Activated naive CD4-positive, alpha-beta T cell treated with anti-CD3 and anti-CD28 coated beads, Interleukin-2, amount 10 ng/mL, durations not matched to agents 7 days and 5 days (primary cell): Measurements from ENCODE around the gene WBP4.
"Not testable (repeated sequence)": the region's sequence is repeated elsewhere in the genome, so short reads cannot be mapped to it uniquely, and the experiment has no call there.

Experiments
- CTCF ChIA-PET: fragments of 350-600 bp; sonication (Branson Sonifier 250); formaldehyde crosslinking; loops from one replicate; lab custom pipeline; 2021; ENCODE audit warnings: antibody characterized with exemption; lab: Charles Lee
- DNase-seq: peaks from one replicate; pipeline ENCODE4 v3.0.0-alpha.2; 2020
- H3K27ac Mint-ChIP-seq: one replicate; pipeline ENCODE4 v1.8.0; 2021; ENCODE audit warnings: mild to moderate bottlenecking, moderate library complexity, mixed read lengths
- H3K27me3 Mint-ChIP-seq: one replicate; pipeline ENCODE4 v1.8.0; 2021; ENCODE audit warnings: mild to moderate bottlenecking, mixed read lengths
- H3K36me3 Mint-ChIP-seq: one replicate; pipeline ENCODE4 v1.8.0; 2021; ENCODE audit warnings: mixed read lengths
- H3K4me1 Mint-ChIP-seq: one replicate; pipeline ENCODE4 v1.8.0; 2021; ENCODE audit warnings: mixed read lengths
- H3K4me3 Mint-ChIP-seq: one replicate; pipeline ENCODE4 v1.8.0; 2021; ENCODE audit warnings: mild to moderate bottlenecking, moderate library complexity, mixed read lengths
- H3K9me3 Mint-ChIP-seq: one replicate; pipeline ENCODE4 v1.8.0; 2021; ENCODE audit warnings: mixed read lengths

The WBP4 gene

DNA sequence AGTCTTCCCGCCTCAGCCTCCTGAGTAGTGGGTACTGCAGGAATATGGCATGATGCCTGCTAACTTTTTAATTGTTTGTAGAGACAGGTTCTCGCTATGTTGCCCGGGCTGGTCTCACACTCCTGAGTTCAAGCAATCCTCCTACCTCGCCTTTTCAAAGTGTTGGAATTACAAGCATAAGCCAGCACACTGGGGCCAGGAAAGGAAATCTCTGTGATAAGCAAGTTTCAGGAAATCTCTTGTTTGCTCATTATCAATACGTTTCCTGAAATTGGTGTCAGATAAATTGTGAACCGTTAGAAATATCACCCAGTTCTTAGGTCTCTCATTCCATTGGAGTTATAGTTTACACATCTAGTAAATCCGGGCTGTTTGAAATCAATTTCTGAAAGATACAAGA is 14.2 kb downstream of the WBP4 start:
- peaks cover 53% of the 10 kb centered on the region for H3K36me3 Mint-ChIP-seq
- H3K27ac Mint-ChIP-seq: no peak overlapping the region
- H3K4me3 Mint-ChIP-seq: no peak overlapping the region
- no peaks in the 10 kb centered on the region for H3K4me1 Mint-ChIP-seq
- no peak for DNase-seq
- H3K27me3 Mint-ChIP-seq: no peaks in the 10 kb centered on the region
- H3K9me3 Mint-ChIP-seq: no peaks in the 10 kb centered on the region
- CTCF ChIA-PET: no interaction called here

DNA sequence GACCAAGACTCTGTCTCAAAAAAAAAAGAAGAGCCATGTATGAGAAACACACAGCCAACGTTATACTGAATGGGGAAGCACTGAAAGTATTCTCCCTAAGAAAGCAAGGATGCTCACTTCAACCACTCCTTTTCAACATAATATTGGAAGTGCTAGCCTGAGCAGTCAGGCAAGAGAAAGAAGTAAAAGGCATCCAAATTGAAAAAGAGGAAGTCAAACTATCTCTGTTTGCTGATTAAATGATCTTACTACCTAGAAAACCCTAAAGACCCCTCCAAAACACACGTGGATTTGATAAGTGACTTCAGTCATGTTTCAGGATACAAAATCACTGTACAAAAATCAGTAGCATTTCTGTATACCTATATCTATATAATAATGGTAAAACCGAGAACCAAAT is 16.2 kb downstream of the WBP4 start:
- DNase-seq: no peak
- H3K9me3 Mint-ChIP-seq: no peaks in the 10 kb centered on the region
- H3K4me1 Mint-ChIP-seq: no peaks in the 10 kb centered on the region
- H3K4me3 Mint-ChIP-seq: no peak overlapping the region
- H3K27me3 Mint-ChIP-seq: no peaks in the 10 kb centered on the region
- CTCF ChIA-PET: no interaction called here
- H3K36me3 Mint-ChIP-seq: peaks cover 51% of the 10 kb centered on the region
- H3K27ac Mint-ChIP-seq: no peak overlapping the region

DNA sequence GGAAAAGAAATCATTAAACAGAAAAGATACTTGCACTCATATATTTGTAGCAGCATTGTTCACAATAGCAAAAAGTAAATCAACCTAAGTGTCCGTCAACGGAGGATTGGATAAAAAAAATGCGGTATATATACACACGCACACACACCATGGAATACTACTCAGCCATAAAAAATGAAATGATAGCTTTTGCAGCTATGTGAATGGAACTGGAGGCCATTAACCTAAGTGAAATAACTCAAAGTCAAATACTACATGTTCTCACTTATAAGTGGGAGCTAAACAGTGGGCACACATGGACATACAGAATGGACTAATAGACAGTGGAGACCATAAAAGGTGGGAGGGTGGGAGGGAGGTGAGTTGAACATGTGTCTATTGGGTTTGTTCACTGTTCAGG is 18.4 kb downstream of the WBP4 start:
- peaks cover 57% of the 10 kb centered on the region for H3K36me3 Mint-ChIP-seq
- no peaks in the 10 kb centered on the region for H3K4me1 Mint-ChIP-seq
- no peak for DNase-seq
- CTCF ChIA-PET: no interaction called here
- H3K9me3 Mint-ChIP-seq: no peaks in the 10 kb centered on the region
- no peak overlapping the region for H3K27ac Mint-ChIP-seq
- H3K27me3 Mint-ChIP-seq: no peaks in the 10 kb centered on the region
- no peak overlapping the region for H3K4me3 Mint-ChIP-seq

DNA sequence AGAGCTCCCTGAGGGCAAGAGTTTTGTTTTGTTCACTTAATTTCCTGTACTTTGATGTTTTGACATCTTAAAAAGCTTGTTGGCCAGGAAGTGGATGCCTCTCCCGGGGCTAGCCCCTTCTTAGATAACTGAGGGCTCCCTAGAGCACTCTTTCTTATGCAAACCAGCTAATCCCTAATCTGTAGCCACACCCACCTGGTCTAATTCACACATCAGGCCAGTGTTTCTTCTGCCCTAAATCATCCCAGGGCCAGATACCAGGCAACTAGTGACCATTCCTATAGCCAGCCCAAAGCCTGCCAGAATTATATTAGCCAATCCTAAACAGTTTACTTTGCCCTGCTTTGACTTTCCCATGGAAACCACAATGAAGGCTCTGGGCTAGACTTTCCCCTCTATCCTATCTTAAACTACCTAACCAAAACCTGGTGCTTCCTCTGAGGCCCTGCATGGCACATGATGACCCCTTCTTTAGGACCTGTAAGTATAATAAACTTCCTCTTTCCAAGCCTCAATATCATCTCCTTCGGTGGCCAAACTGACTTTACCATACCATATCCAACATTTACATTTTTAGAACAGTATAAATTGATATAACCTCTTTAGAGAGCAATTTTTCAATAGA is 24.8 kb downstream of the WBP4 start:
- H3K27ac Mint-ChIP-seq: no peak overlapping the region
- H3K4me3 Mint-ChIP-seq: no peak overlapping the region
- DNase-seq: no peak
- H3K4me1 Mint-ChIP-seq: peaks cover 3% of the 10 kb centered on the region
- H3K9me3 Mint-ChIP-seq: peaks cover 7% of the 10 kb centered on the region
- no peaks in the 10 kb centered on the region for H3K27me3 Mint-ChIP-seq
- peaks cover 34% of the 10 kb centered on the region for H3K36me3 Mint-ChIP-seq
- CTCF ChIA-PET: no interaction called here

DNA sequence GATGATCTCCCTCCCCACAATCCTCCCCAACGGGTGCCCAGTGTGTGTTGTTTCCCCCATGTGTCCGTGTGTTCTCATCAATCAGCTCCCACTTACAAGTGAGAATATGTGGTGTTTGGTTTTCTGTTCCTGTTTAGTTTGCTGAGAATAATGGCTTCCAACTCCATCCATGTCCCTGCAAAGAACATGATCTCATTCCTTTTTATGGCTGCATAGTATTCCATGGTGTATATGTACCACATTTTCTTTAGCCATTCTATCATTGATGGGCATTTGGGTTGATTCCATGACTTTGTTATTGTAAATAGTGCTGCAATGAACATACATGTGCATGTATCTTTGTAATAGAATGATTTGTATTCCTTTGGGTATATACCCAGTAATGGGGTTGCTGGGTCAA is 34.4 kb downstream of the WBP4 start:
- H3K4me1 Mint-ChIP-seq, DNase-seq, H3K27ac Mint-ChIP-seq, H3K27me3 Mint-ChIP-seq, H3K36me3 Mint-ChIP-seq, CTCF ChIA-PET, H3K9me3 Mint-ChIP-seq, H3K4me3 Mint-ChIP-seq: not testable (repeated sequence)

DNA sequence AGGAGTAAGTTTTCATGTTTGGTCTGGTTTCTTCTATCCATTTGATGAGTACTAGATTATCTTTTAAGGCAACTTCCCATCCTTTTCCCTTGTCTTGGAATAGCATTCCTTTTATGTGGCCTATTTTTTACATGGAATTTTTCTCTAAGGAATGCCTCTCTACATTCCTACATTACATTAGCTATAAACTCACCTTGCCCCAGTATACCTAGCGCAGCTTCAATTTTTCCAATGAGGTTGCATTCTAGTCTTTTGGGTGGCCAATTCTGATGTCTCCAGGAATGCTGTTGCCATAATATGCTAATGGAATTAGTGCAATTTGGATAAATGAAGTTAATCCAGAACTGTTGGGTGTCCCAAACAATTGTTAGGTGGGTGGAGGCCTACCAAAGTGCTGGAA is 37.5 kb downstream of the WBP4 start:
- Mint-ChIP-seq H3K27ac (no peak overlapping the region), H3K27me3 (no peaks in the 10 kb centered on the region), H3K4me3 (no peak overlapping the region), H3K36me3 (no peaks in the 10 kb centered on the region), H3K9me3 (peaks cover 3% of the 10 kb centered on the region), H3K4me1 (no peaks in the 10 kb centered on the region)
- DNase-seq: no peak
- CTCF ChIA-PET: no interaction called here

DNA sequence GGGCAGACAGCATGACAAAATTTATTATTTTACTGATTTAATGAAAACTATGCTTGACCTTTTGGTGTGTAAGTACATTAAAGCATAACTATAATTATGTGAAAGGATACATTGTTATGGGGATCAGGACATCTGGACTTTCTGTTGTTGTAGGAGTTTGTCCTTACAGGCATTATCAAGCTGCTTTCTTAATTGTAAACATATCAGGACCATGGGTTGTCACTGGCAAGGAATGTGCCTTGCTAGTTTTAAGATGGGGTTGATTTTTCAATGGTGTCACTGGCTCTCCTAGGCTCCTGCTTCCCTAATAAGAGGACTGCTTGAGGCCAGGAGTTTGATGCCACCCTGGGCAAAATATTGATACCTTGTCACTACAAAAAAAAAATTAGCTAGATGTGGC is 38.7 kb downstream of the WBP4 start:
- no peak for DNase-seq
- H3K36me3 Mint-ChIP-seq: no peaks in the 10 kb centered on the region
- no peaks in the 10 kb centered on the region for H3K27me3 Mint-ChIP-seq
- H3K4me3 Mint-ChIP-seq: no peak overlapping the region
- H3K27ac Mint-ChIP-seq: no peak overlapping the region
- peaks cover 3% of the 10 kb centered on the region for H3K9me3 Mint-ChIP-seq
- CTCF ChIA-PET: interaction anchor here (0.6 kb wide), 1 partner anchor 767 kb away, joined by 3 read pairs; no protein-coding TSS in a partner anchor
- no peaks in the 10 kb centered on the region for H3K4me1 Mint-ChIP-seq

DNA sequence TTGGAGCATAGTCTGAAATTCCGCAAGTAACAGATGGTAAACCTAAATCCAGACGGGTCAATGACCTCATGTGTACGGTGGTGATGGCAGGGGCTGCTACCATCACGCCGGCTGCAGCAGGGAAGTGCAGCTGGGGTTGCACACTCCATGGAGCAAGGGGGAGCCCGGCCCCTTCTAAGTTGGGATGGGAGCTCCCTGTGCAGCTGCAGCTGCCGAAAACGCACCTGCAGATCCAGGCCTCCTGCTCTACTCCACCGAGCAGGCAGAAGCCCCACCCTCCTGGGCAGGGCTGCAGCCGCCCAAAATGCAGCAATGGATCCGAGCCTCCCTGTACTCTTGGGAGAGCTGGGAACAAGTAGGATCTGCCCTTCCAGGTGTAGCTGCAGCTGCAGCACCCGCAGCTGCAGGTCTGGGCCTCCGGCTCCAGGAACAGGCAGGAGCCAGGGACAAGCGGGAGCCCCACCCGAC is 45.8 kb downstream of the WBP4 start:
- CTCF ChIA-PET: no interaction called here
- Mint-ChIP-seq H3K36me3 (no peaks in the 10 kb centered on the region), H3K27ac (no peak overlapping the region), H3K27me3 (no peaks in the 10 kb centered on the region), H3K4me3 (no peak overlapping the region), H3K9me3 (no peaks in the 10 kb centered on the region), H3K4me1 (no peaks in the 10 kb centered on the region)
- no peak for DNase-seq

DNA sequence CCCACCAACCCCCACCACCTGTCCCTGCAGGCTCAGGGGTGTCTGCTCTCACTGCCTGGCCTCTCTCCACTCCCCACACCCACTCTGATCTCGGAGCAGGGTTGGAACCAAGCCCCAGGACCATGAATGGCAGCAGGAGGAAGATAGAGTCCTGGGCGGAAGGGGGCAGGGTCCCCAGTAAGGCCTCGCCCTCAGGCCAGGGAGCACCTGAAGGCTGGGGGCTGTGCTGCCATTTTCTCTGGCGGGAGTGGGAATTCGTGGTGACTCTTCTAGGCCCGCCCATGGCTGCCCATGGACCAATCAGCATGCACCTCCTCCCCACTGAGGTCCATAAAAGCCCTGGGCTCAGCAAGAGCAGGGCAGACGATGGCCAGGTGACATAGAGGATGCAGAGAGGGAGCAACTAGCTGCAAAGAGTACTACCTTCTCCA is 46.3 kb downstream of the WBP4 start:
- Mint-ChIP-seq H3K27me3 (no peaks in the 10 kb centered on the region), H3K27ac (no peak overlapping the region), H3K36me3 (no peaks in the 10 kb centered on the region), H3K4me3 (no peak overlapping the region), H3K9me3 (no peaks in the 10 kb centered on the region), H3K4me1 (no peaks in the 10 kb centered on the region)
- DNase-seq: no peak
- CTCF ChIA-PET: no interaction called here

DNA sequence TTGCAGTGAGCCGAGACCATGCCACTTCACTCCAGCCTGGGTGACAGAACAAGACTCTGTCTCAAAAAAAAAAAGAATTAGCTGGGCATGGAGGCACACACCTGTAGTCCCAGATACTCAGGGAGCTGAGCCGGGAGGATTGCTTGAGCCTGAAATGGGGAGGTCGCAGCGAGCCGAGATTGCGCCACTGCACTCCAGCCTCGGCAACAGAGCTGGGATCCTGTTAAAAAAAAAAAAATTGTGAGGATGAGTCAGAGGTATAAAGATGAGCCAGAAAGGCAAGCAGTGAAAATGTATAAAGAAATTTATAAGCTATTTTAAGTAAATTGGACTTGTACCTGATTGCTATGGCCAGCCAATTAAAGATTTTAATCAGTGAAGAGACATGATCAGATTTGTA is 50.1 kb downstream of the WBP4 start:
- Mint-ChIP-seq H3K4me1 (no peaks in the 10 kb centered on the region), H3K9me3 (no peaks in the 10 kb centered on the region), H3K4me3 (no peak overlapping the region), H3K36me3 (no peaks in the 10 kb centered on the region), H3K27ac (no peak overlapping the region), H3K27me3 (no peaks in the 10 kb centered on the region)
- CTCF ChIA-PET: interaction anchor here (0.6 kb wide), 1 partner anchor 13 kb away, joined by 3 read pairs; no protein-coding TSS in a partner anchor
- no peak for DNase-seq

DNA sequence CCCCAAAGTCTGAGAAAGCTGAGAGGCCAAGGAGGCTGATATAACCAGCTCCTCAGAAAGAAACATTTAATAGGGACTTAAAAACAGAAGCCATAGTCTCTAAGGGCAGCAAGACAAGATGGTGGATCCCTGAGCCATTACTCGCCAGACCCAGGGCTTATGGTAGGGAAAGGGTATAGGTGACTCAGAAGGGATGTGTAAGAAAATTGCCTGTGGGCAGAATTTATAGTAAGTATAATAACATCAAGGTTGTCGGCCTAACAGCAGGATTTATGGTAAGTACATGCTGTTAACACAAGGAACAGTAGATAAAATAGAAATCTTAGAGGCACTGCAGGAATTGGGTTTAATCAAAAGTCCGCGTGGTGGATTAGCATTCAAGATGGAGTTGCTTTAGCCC is 56.6 kb downstream of the WBP4 start:
- Mint-ChIP-seq H3K36me3 (no peaks in the 10 kb centered on the region), H3K9me3 (no peaks in the 10 kb centered on the region), H3K4me1 (no peaks in the 10 kb centered on the region), H3K4me3 (no peak overlapping the region), H3K27me3 (no peaks in the 10 kb centered on the region), H3K27ac (no peak overlapping the region)
- DNase-seq: no peak
- CTCF ChIA-PET: no interaction called here

DNA sequence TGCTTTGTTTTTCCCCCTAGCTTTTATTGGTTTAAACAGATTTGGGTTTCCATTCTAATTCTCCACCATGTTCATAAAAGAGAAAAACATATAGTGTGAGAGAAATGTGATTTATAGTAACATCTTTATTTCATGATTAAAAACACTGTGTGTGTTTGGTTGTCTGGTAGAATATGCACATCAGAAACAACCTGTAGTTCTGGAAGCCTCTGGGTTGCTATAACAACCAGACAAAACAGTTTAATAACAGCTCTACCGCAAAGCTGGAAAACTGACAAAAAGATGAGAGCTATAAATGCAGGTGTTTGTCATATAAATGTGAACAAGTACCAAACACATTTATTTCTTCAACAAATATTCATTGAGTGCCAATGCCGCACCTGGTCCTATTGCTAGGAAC is 61.5 kb downstream of the WBP4 start:
- H3K27ac Mint-ChIP-seq: no peak overlapping the region

DNA sequence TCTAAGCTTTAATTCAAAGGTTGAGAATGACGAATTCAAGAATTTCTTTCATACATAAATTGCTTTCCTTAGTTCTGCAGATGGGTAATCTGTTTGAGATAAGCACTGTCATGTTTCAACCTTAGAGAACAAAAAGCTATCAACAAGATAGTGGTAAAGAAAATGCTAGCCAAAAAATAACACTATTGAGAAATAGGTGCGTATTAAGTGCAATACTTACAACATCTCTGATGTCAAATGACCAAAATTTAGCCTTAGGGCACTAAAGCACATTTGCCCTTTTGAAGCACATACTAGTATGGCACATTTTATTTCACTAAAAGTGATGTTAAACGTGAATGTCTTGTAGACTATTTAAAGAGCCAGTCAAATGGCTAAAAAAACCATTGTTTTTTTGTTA is 66.4 kb downstream of the WBP4 start:
- Mint-ChIP-seq H3K27me3 (no peaks in the 10 kb centered on the region), H3K9me3 (peaks cover 5% of the 10 kb centered on the region), H3K4me1 (peaks cover 34% of the 10 kb centered on the region), H3K36me3 (peaks cover 17% of the 10 kb centered on the region), H3K27ac (no peak overlapping the region), H3K4me3 (no peak overlapping the region)
- CTCF ChIA-PET: no interaction called here
- no peak for DNase-seq

More for the DNA sequence above, 61.5 kb downstream of the WBP4 start:
- DNase-seq: no peak
- Mint-ChIP-seq H3K4me1 (peaks cover under 1% of the 10 kb centered on the region), H3K36me3 (peaks cover 8% of the 10 kb centered on the region), H3K27me3 (no peaks in the 10 kb centered on the region), H3K9me3 (peaks cover 5% of the 10 kb centered on the region), H3K4me3 (no peak overlapping the region)
- CTCF ChIA-PET: no interaction called here

DNA sequence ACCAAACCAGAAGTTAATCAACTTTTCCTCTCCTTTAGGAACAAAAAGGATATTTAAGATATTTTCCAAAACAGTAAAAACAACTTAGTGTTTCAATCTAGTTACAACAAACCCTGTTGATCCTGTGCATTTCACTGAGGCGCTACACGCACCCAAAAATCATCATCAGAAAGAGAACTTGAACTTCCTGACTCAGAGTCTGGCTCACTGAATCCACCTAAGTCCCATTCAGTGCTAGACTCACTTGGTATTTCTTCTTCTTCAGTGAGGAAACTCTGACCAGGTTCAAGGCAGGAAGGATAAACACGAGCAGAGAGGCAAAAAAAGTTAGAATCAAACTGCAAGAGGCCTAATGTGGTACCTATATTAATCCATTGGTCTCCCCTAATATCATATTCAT is 69.0 kb downstream of the WBP4 start:
- H3K9me3 Mint-ChIP-seq: peaks cover 5% of the 10 kb centered on the region
- H3K36me3 Mint-ChIP-seq: peaks cover 17% of the 10 kb centered on the region
- peak overlapping the region; percentile 40 for H3K27ac Mint-ChIP-seq
- CTCF ChIA-PET: no interaction called here
- no peaks in the 10 kb centered on the region for H3K27me3 Mint-ChIP-seq
- no peak for DNase-seq
- H3K4me1 Mint-ChIP-seq: peaks cover 49% of the 10 kb centered on the region
- H3K4me3 Mint-ChIP-seq: peak overlapping the region; percentile 93

DNA sequence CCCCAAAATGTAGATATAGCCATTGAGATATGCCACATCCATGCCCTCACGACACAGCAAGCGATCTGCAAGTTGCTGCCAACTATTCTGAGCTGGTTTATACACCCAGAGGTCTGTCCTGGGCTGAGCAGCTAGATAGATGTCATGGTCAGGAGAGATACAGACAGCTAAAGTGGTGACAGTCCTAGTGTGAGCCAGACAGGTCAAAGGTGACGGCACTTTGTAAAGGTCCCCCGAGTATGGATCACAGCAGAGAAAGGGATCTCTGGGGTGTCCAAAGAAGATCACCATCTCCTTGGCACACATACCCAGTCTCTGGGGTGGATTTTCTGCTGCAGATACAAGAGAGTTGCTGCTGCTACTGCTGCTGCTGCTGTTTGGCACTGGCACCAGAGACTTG is 69.9 kb downstream of the WBP4 start:
- H3K27ac Mint-ChIP-seq, H3K27me3 Mint-ChIP-seq, H3K9me3 Mint-ChIP-seq, CTCF ChIA-PET, DNase-seq: not testable (repeated sequence)
- Mint-ChIP-seq H3K4me1 (peaks cover 49% of the 10 kb centered on the region), H3K36me3 (peaks cover 12% of the 10 kb centered on the region), H3K4me3 (peak overlapping the region; percentile 93)
